Activated CD8-positive, alpha-beta memory T cell treated with anti-CD3 and anti-CD28 coated beads for 1 hour (primary cell): ENCODE measurements around the gene FCER1G.

Source experiments
- DNase-seq, 2 donors: peaks; one replicate each; pipeline ENCODE4 v3.0.0-alpha.2; 2020; ENCODE audit warnings: low read depth in 1 of 2; ENCODE audit errors: extremely low read depth in 1 of 2

Gene FCER1G

GRCh38 chr1:161261261-161262235 is 46.5 kb downstream of the FCER1G start:
- DNase-seq = no peak

GRCh38 chr1:161265305-161265704 is 50.2 kb downstream of the FCER1G start:
- no peak for DNase-seq

DNA sequence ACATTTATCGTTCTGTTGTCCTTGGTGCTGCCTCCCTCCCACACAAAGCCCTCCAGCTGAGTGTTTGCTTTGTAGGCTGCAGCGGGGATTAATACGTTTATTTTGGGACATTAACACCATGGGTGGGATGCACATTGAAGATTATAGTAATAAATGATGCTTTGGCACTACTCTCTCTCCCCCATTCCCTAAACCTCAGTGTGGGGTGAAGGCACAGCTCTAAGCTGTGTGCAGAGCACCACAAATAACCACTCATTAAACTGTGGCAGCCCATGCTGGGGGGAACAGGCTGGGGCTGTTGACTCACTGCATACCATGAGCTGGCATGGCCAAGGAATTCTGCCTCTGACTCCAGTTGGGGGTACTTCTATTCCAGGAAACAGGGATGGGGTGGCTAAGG is 51.1 kb downstream of the FCER1G start:
- no peak for DNase-seq

- DNase-seq = no peak
Measured at GRCh38 chr1:161266836-161267235, 51.7 kb downstream of the FCER1G start.

DNA sequence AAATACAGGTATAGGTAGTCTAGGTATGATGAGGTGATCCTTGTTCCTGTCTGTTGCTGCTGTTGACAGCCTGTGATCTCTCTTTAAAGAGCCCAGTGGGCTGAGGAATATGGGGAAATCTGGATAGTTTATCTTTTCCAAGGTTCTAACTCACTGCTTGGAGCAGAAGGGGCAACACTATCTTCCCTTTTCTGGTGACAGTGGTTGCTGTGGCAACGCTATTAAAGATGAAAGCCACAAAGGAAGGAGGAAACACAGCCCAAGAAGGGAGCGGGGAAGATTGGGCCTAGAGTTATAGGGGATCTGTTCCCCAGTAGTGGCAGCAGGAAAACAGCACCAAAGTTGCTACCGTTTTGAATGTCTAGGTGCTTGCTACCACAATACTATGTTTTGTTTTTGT is 52.2 kb downstream of the FCER1G start:
- DNase-seq = no peak
